ENCODE results near the gene NCOA3. TPM values are rescaled to one million over a fixed set of nuclear protein-coding genes. Genes with fewer than 3 reads are reported as not detected.

NCOA3 gene
- total RNA-seq, 1 donor from 2014 or later = 24.6 TPM

DNA sequence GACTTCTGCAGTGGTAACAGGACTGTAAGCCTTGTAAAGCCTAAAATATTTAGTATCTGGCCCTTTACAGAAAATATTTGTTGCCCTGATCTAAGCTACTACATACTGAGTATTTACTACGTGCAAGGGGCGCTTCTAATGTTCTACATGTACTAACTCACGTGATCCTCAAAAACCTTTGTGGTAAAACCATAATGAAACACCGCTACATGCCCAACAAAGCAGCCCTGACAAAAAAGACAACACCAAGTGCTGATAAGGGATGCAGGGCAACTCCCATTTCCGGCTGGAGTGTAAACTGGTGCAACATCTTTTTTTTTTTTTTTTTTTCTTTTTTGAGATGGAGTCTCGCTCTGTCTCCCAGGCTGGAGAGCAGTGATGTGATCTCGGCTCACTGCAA, 198.6 kb downstream of the NCOA3 start:
- Mint-ChIP-seq H3K9me3 (ENCODE audit: unreplicated experiment) (peaks cover under 1% of the 10 kb centered on the region), H3K27ac (ENCODE audit: unreplicated experiment) (no peak overlapping the region), H3K36me3 (ENCODE audit: unreplicated experiment) (peaks cover 13% of the 10 kb centered on the region)

DNA sequence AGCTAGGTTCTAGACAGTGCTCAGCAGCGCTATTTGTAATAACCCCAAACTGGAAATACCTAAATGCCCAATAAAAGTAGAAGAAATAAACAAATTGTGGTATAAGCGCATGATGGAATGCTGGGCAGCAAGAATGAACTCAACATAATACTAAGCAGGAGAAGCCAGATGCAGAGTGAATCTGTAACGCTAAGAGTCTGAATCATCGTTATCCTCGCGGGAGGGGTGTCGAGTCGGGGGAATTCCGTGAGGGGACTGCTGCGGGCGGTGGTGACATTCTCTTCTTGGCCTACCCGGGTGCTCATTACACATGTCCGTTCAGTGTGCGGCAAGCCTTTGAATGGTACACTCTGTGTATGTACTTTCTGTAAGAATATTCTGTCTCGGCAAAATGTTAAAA, 199.9 kb downstream of the NCOA3 start:
- H3K4me1 Mint-ChIP-seq (ENCODE audit: low read depth, unreplicated experiment) = no peaks in the 10 kb centered on the region
- peaks cover 4% of the 10 kb centered on the region for H3K27me3 Mint-ChIP-seq (ENCODE audit: unreplicated experiment)
- peaks cover 13% of the 10 kb centered on the region for H3K36me3 Mint-ChIP-seq (ENCODE audit: unreplicated experiment)
- no peak overlapping the region for H3K4me3 Mint-ChIP-seq (ENCODE audit: unreplicated experiment)
- DNase-seq = no peak
- no peak overlapping the region for H3K27ac Mint-ChIP-seq (ENCODE audit: unreplicated experiment)
- no peaks in the 10 kb centered on the region for H3K9me3 Mint-ChIP-seq (ENCODE audit: unreplicated experiment)
- TF ChIP-seq, protein P1, sequence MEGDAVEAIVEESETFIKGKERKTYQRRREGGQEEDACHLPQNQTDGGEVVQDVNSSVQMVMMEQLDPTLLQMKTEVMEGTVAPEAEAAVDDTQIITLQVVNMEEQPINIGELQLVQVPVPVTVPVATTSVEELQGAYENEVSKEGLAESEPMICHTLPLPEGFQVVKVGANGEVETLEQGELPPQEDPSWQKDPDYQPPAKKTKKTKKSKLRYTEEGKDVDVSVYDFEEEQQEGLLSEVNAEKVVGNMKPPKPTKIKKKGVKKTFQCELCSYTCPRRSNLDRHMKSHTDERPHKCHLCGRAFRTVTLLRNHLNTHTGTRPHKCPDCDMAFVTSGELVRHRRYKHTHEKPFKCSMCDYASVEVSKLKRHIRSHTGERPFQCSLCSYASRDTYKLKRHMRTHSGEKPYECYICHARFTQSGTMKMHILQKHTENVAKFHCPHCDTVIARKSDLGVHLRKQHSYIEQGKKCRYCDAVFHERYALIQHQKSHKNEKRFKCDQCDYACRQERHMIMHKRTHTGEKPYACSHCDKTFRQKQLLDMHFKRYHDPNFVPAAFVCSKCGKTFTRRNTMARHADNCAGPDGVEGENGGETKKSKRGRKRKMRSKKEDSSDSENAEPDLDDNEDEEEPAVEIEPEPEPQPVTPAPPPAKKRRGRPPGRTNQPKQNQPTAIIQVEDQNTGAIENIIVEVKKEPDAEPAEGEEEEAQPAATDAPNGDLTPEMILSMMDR (IDR thresholded peaks at IDR 0.05; ENCODE audit: partially characterized antibody, unreplicated experiment) = no peak

More for the DNA sequence above, 198.6 kb downstream of the NCOA3 start:
- no peak for DNase-seq
- no peaks in the 10 kb centered on the region for H3K4me1 Mint-ChIP-seq (ENCODE audit: low read depth, unreplicated experiment)
- peaks cover 4% of the 10 kb centered on the region for H3K27me3 Mint-ChIP-seq (ENCODE audit: unreplicated experiment)
- TF ChIP-seq, protein P1 (IDR thresholded peaks at IDR 0.05; ENCODE audit: partially characterized antibody, unreplicated experiment) = no peak
- H3K4me3 Mint-ChIP-seq (ENCODE audit: unreplicated experiment) = no peak overlapping the region

DNA sequence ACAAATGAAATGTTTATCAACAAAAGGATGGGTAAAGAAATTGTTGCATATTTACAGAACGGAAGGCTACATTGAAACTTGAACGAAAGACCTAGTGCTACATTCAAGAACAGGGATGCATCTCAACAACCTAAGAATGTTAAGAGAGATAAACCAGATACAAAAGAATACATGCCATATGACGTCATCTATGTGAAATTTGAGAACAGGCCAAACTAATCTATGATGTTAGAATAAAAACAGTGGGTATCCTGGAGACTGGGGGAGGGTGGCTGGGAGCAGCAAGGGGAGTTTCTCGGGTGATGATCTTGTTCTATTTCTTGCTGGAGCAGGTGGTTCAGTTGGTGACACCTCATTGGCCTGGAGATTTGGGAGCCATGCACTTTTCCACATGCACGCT, 202.1 kb downstream of the NCOA3 start:
- no peak for DNase-seq
- TF ChIP-seq, protein P1 (IDR thresholded peaks at IDR 0.05; ENCODE audit: partially characterized antibody, unreplicated experiment) = no peak
- Mint-ChIP-seq H3K27ac (ENCODE audit: unreplicated experiment) (no peak overlapping the region), H3K27me3 (ENCODE audit: unreplicated experiment) (peaks cover 4% of the 10 kb centered on the region), H3K36me3 (ENCODE audit: unreplicated experiment) (peaks cover 17% of the 10 kb centered on the region), H3K4me3 (ENCODE audit: unreplicated experiment) (no peak overlapping the region), H3K4me1 (ENCODE audit: low read depth, unreplicated experiment) (peaks cover 10% of the 10 kb centered on the region), H3K9me3 (ENCODE audit: unreplicated experiment) (no peaks in the 10 kb centered on the region)

DNA sequence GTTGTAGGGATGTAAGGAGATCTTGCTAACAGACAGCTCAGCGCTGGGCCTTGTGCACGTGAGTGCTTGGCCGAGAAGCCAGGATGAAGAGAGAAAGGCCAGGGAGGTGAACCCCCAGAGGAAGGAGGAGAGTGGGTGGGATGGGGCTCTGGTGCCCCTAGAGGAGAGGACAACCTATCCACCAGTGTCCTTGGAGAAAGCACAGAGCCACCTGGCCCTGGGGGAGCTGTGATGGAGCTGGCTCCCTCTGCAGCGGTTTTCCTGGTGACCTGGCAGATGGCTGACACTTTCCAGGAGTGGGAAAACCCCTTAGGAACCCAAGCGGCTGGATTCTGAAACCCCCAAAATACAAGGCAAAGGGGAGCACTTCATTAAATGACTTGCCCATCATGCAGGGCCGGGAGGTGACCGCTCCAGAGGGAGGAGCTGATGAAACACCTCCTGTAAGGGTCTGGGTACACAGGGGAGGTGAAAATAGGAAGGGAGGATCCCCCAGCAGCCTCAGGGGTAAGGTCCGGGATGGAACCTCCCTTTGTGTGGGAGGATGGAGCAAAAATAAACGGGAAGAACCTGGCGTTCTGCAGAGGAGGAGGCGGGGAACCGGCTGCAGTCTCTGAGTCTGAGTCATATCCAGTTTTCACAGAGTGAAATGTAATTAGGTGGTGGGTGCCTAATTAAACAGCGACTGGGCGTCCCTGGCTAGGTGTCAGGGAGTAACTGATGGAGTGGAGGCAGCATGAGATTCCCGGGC, 203.2 kb downstream of the NCOA3 start:
- Mint-ChIP-seq H3K27ac (ENCODE audit: unreplicated experiment) (no peak overlapping the region), H3K4me1 (ENCODE audit: low read depth, unreplicated experiment) (peaks cover 11% of the 10 kb centered on the region), H3K36me3 (ENCODE audit: unreplicated experiment) (peaks cover 17% of the 10 kb centered on the region), H3K27me3 (ENCODE audit: unreplicated experiment) (peaks cover 4% of the 10 kb centered on the region), H3K4me3 (ENCODE audit: unreplicated experiment) (no peak overlapping the region), H3K9me3 (ENCODE audit: unreplicated experiment) (no peaks in the 10 kb centered on the region)
- no peak for DNase-seq
- TF ChIP-seq, protein P1 (IDR thresholded peaks at IDR 0.05; ENCODE audit: partially characterized antibody, unreplicated experiment) = no peak

DNA sequence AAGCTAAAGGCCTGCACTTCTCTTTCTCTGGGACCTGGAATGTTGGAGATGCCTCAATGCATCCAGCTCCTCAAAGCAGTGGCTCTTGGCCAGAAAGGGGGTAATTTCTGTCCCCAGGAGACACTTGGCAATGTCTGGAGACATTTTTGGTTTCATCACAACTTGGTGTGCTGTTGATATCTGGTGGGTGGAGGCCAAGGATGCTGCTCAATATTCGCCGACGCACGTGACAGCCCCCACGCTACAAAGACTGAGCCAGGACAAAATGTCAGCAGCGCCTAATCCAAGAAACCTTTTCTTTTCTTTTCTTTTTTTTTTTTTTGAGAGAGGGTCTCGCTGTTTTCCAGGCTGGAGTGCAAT, 203.8 kb downstream of the NCOA3 start:
- DNase-seq = no peak

More for the DNA sequence above, 203.8 kb downstream of the NCOA3 start:
- peaks cover 17% of the 10 kb centered on the region for H3K36me3 Mint-ChIP-seq (ENCODE audit: unreplicated experiment)
- H3K4me3 Mint-ChIP-seq (ENCODE audit: unreplicated experiment) = no peak overlapping the region
- H3K9me3 Mint-ChIP-seq (ENCODE audit: unreplicated experiment) = no peaks in the 10 kb centered on the region
- peaks cover 11% of the 10 kb centered on the region for H3K4me1 Mint-ChIP-seq (ENCODE audit: low read depth, unreplicated experiment)
- peaks cover 4% of the 10 kb centered on the region for H3K27me3 Mint-ChIP-seq (ENCODE audit: unreplicated experiment)
- TF ChIP-seq, protein P1 (IDR thresholded peaks at IDR 0.05; ENCODE audit: partially characterized antibody, unreplicated experiment) = no peak
- H3K27ac Mint-ChIP-seq (ENCODE audit: unreplicated experiment) = no peak overlapping the region

Measured in glutamatergic neuron (in vitro differentiated cells).